Bronchial epithelial cell (primary cell): ENCODE measurements around the gene KDM1B. TPM values are rescaled to one million over a fixed set of nuclear protein-coding genes. Genes with fewer than 3 reads are reported as not detected.
A peak's percentile ranks its signal among the peaks of the same experiment; 100 is the strongest.

Experiments used
- DNase-seq: peaks from one replicate; pipeline ENCODE4 v3.0.0-alpha.2; 2010; ENCODE audit warnings: low read depth
- FAIRE-seq: peaks from 2 replicates; lab custom pipeline; 2011; peaks lifted over from hg19 to GRCh38; lab: Jason Lieb, UNC
- H3K27me3 ChIP-seq: 2 replicates; pipeline ENCODE4 v1.5.1; 2011; ENCODE audit warnings: low read length; ENCODE audit not compliant: control insufficient read depth, insufficient read depth
- H3K36me3 ChIP-seq: 2 replicates; pipeline ENCODE4 v1.5.1; 2011; ENCODE audit warnings: low read length; ENCODE audit not compliant: control insufficient read depth, insufficient read depth
- H3K4me3 ChIP-seq: 2 replicates; pipeline ENCODE4 v1.5.1; 2011; ENCODE audit warnings: mild to moderate bottlenecking, low read depth, low read length, control low read depth
- CTCF ChIP-seq: IDR thresholded peaks from 2 replicates; pipeline ENCODE4 v1.5.1; 2011; ENCODE audit warnings: mild to moderate bottlenecking, moderate library complexity, low read length, control low read depth, inconsistent platforms; ENCODE audit not compliant: insufficient read depth, severe bottlenecking
- total RNA-seq: library from RNA; depleted of rRNA; stranded (reverse); fragments of >200 nt; gene quantifications from 2 replicates; pipeline ENCODE4 v1.2.1, GENCODE V29; 2014

Gene KDM1B
- total RNA-seq, 1 donor from 2014 or later, result 21.1 TPM

- DNase-seq, result no peak
- no peak overlapping the region for H3K4me3 ChIP-seq
- no peaks in the 10 kb centered on the region for H3K27me3 ChIP-seq
- no peak for TF ChIP-seq CTCF
- no peak for FAIRE-seq
- no peaks in the 10 kb centered on the region for H3K36me3 ChIP-seq
Observed at GRCh38 chr6:18118330-18118729, 36.9 kb upstream of the KDM1B start.

- Histone ChIP-seq H3K4me3 (no peak overlapping the region), H3K36me3 (no peaks in the 10 kb centered on the region), H3K27me3 (no peaks in the 10 kb centered on the region)
- peak; percentile 3 for DNase-seq
- TF ChIP-seq CTCF, result no peak
- no peak for FAIRE-seq
Observed at GRCh38 chr6:18119236-18119635, 36.0 kb upstream of the KDM1B start.

- no peak for TF ChIP-seq CTCF
- H3K36me3 ChIP-seq, result no peaks in the 10 kb centered on the region
- FAIRE-seq (no peak), DNase-seq (no peak)
- H3K4me3 ChIP-seq, result no peak overlapping the region
- no peaks in the 10 kb centered on the region for H3K27me3 ChIP-seq
Observed at GRCh38 chr6:18121580-18122127, 33.6 kb upstream of the KDM1B start.

- Histone ChIP-seq H3K4me3 (peak within 1 kb of the TSS; percentile 50), H3K27me3 (no peaks in the 10 kb centered on the region), H3K36me3 (no peaks in the 10 kb centered on the region)
- DNase-seq (peak; percentile 74), FAIRE-seq (no peak)
- peak; percentile 97 for TF ChIP-seq CTCF
Observed at GRCh38 chr6:18122128-18123093, 32.8 kb upstream of the KDM1B start, which contains the start of gene NHLRC1. Gene NHLRC1 (minus strand): TSS chr6:18122677. CDS start chr6:18122606, 71 bp downstream.

- no peaks in the 10 kb centered on the region for H3K36me3 ChIP-seq
- FAIRE-seq, result no peak
- no peak overlapping the region for H3K4me3 ChIP-seq
- H3K27me3 ChIP-seq, result no peaks in the 10 kb centered on the region
- no peak for DNase-seq
- no peak for TF ChIP-seq CTCF
Observed at GRCh38 chr6:18126121-18126520, 29.1 kb upstream of the KDM1B start.
